ENCODE measurements around the gene CCL23.

DNA sequence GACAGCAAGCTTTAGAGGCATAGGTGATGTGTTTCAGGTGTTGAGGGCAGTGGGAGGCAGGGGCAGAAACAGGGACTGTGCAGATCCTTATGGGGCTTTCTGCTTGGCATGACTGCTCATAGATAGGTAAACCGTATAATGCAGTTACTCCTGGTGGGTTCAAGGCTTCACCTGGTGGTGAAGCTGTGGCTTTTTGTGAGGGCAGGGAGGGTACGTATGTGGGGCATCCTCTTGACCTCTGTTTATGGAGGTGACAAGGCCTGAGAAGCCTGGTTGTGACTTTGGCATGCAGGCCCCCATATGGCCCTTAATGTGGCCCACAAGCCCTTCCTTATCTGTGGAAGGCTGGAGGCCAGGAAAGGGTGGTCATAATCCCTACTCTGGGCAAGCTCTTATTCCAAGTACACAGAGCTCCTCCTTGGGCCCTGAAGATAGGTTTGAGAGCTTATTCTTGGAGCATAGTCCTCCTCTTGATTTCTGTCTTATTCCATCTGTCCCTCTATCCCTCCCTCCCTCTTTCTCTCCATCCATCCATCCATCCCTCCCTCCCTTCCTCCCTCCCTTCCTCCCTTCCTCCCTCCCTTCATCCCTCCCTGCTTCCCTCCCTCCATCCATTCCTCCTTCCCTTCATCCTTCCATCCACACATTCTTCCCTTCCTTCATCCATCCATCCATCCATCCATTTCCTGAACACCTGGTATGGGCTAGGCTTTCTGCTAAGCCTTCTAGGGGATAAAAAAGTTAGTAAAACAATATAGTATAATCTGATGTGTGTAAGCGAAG, 35.2 kb downstream of the CCL23 start:
- TF ChIP-seq POLR2A (IDR thresholded peaks at IDR 0.05) = no peak
- TF ChIP-seq, protein P1, sequence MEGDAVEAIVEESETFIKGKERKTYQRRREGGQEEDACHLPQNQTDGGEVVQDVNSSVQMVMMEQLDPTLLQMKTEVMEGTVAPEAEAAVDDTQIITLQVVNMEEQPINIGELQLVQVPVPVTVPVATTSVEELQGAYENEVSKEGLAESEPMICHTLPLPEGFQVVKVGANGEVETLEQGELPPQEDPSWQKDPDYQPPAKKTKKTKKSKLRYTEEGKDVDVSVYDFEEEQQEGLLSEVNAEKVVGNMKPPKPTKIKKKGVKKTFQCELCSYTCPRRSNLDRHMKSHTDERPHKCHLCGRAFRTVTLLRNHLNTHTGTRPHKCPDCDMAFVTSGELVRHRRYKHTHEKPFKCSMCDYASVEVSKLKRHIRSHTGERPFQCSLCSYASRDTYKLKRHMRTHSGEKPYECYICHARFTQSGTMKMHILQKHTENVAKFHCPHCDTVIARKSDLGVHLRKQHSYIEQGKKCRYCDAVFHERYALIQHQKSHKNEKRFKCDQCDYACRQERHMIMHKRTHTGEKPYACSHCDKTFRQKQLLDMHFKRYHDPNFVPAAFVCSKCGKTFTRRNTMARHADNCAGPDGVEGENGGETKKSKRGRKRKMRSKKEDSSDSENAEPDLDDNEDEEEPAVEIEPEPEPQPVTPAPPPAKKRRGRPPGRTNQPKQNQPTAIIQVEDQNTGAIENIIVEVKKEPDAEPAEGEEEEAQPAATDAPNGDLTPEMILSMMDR (IDR thresholded peaks at IDR 0.05) = no peak
- no peak for TF ChIP-seq POLR2AphosphoS5 (IDR thresholded peaks at IDR 0.05)
